Stimulated activated CD8-positive, alpha-beta memory T cell treated with anti-CD3 and anti-CD28 coated beads, Interleukin-7, amount 100 ng/mL, for 48 hours (primary cell): ENCODE measurements around the gene GLRA2.
"Not testable (repeated sequence)": the region's sequence is repeated elsewhere in the genome, so short reads cannot be mapped to it uniquely, and the experiment has no call there.

ENCODE experiments used
- DNase-seq, 2 donors: peaks; one replicate each; pipeline ENCODE4 v3.0.0-alpha.2; 2020; ENCODE audit warnings: low read depth in 1 of 2; ENCODE audit errors: extremely low read depth in 1 of 2

Gene GLRA2

GRCh38 chrX:14590693-14591424 is 61.5 kb downstream of the GLRA2 start:
- DNase-seq, result no peak

- no peak for DNase-seq
These were observed 62.6 kb downstream of the GLRA2 start for GRCh38 chrX:14591976-14592375.

GRCh38 chrX:14594521-14594920 is 65.2 kb downstream of the GLRA2 start:
- no peak for DNase-seq

- DNase-seq, result no peak
These were observed 69.0 kb downstream of the GLRA2 start for GRCh38 chrX:14598330-14598729.

- DNase-seq, result no peak
These were observed 78.2 kb downstream of the GLRA2 start for GRCh38 chrX:14607446-14607985.

- not testable (repeated sequence) for DNase-seq
These were observed 83.1 kb downstream of the GLRA2 start for GRCh38 chrX:14612450-14612849.

GRCh38 chrX:14616301-14616700 is 87.0 kb downstream of the GLRA2 start:
- DNase-seq, result no peak

- no peak for DNase-seq
These were observed 87.5 kb downstream of the GLRA2 start for GRCh38 chrX:14616836-14617235.

- no peak for DNase-seq
These were observed 89.0 kb downstream of the GLRA2 start for GRCh38 chrX:14618177-14618965.

- no peak for DNase-seq
These were observed 101.4 kb downstream of the GLRA2 start for GRCh38 chrX:14630733-14631132.

GRCh38 chrX:14641681-14642655 is 112.6 kb downstream of the GLRA2 start:
- DNase-seq, result no peak

GRCh38 chrX:14660970-14661369 is 131.6 kb downstream of the GLRA2 start:
- no peak for DNase-seq

- DNase-seq, result no peak
These were observed 141.5 kb downstream of the GLRA2 start for GRCh38 chrX:14670819-14671218.

- no peak for DNase-seq
These were observed 143.4 kb downstream of the GLRA2 start for GRCh38 chrX:14672611-14673172.

- DNase-seq, result no peak
These were observed 143.9 kb downstream of the GLRA2 start for GRCh38 chrX:14673236-14673635.

GRCh38 chrX:14673764-14674163 is 144.4 kb downstream of the GLRA2 start:
- DNase-seq, result no peak

GRCh38 chrX:14675500-14675899 is 146.2 kb downstream of the GLRA2 start:
- no peak for DNase-seq

- no peak for DNase-seq
These were observed 147.1 kb downstream of the GLRA2 start for GRCh38 chrX:14676431-14676830.

- not testable (repeated sequence) for DNase-seq
These were observed 159.0 kb downstream of the GLRA2 start for GRCh38 chrX:14688331-14688730.

- no peak for DNase-seq
These were observed 161.2 kb downstream of the GLRA2 start for GRCh38 chrX:14690553-14690952.
